ENCODE measurements around the gene GMPR2.
"Not testable (repeated sequence)": the region's sequence is repeated elsewhere in the genome, so short reads cannot be mapped to it uniquely, and the experiment has no call there.

Gene GMPR2

GRCh38 chr14:24203249-24203886 is 29.4 kb upstream of the GMPR2 start:
- not testable (repeated sequence) for DNase-seq

GRCh38 chr14:24204163-24205146 is 28.3 kb upstream of the GMPR2 start:
- DNase-seq: no peak

GRCh38 chr14:24206260-24207103 is 26.2 kb upstream of the GMPR2 start:
- no peak for DNase-seq

- no peak for DNase-seq
Measured at GRCh38 chr14:24207104-24207551, 25.6 kb upstream of the GMPR2 start.

- no peak for DNase-seq
Measured at GRCh38 chr14:24207625-24208024, 25.1 kb upstream of the GMPR2 start.

- DNase-seq: no peak
Measured at GRCh38 chr14:24211311-24211710, 21.4 kb upstream of the GMPR2 start.

GRCh38 chr14:24212924-24213865 is 19.5 kb upstream of the GMPR2 start, which contains the start of gene CHMP4A:
Gene CHMP4A (minus strand): TSS chr14:24213488. CDS start chr14:24213439, 49 bp downstream.
- peak; percentile 99 for DNase-seq

GRCh38 chr14:24213866-24214662 is 18.7 kb upstream of the GMPR2 start:
- DNase-seq: no peak

GRCh38 chr14:24215495-24216344 is 17.0 kb upstream of the GMPR2 start, which contains the start of gene MDP1:
Gene MDP1 (minus strand): TSS chr14:24216066. CDS start chr14:24215955, 111 bp downstream.
- peak; percentile 89 for DNase-seq

GRCh38 chr14:24216345-24216699 is 16.4 kb upstream of the GMPR2 start:
- DNase-seq: no peak

GRCh38 chr14:24216876-24217275 is 15.9 kb upstream of the GMPR2 start:
- DNase-seq: not testable (repeated sequence)

- no peak for DNase-seq
Measured at GRCh38 chr14:24219080-24219479, 13.6 kb upstream of the GMPR2 start.

- no peak for DNase-seq
Measured at GRCh38 chr14:24219521-24219920, 13.2 kb upstream of the GMPR2 start.

GRCh38 chr14:24222987-24223386 is 9.7 kb upstream of the GMPR2 start:
- not testable (repeated sequence) for DNase-seq

GRCh38 chr14:24224618-24225071 is 8.1 kb upstream of the GMPR2 start:
- DNase-seq: no peak

GRCh38 chr14:24226473-24226872 is 6.3 kb upstream of the GMPR2 start:
- no peak for DNase-seq

- no peak for DNase-seq
Measured at GRCh38 chr14:24228902-24229301, 3.8 kb upstream of the GMPR2 start.

GRCh38 chr14:24231263-24232120 is 1.2 kb upstream of the GMPR2 start:
- DNase-seq: peak; percentile 46

Data from activated CD4-positive, alpha-beta T cell treated with anti-CD3 and anti-CD28 coated beads for 48 hours (primary cell).